Lower lobe of right lung (tissue), 2 donors: ENCODE measurements around the gene SLC39A8. TPM values are rescaled to one million over a fixed set of nuclear protein-coding genes. Genes with fewer than 3 reads are reported as not detected.
"Not testable (repeated sequence)": the region's sequence is repeated elsewhere in the genome, so short reads cannot be mapped to it uniquely, and the experiment has no call there.

Experiments
- ATAC-seq, 2 donors: fragments of 200-7000 bp; cut with Tn5 transposase; one replicate each; pipeline ENCODE4 v1.9.1; 2020 to 2022; ENCODE audit warnings: mild to moderate bottlenecking in 2 of 2, moderate library complexity in 2 of 2
- DNase-seq: peaks from one replicate; pipeline ENCODE4 v3.0.0-alpha.2; 2020
- H3K27ac ChIP-seq: fragments of 200-600 bp; one replicate; pipeline ENCODE4 v1.8.0; 2022
- H3K27me3 ChIP-seq: fragments of 200-600 bp; one replicate; pipeline ENCODE4 v1.8.0; 2022; ENCODE audit warnings: low read depth
- H3K36me3 ChIP-seq: fragments of 200-600 bp; one replicate; pipeline ENCODE4 v1.8.0; 2022; ENCODE audit warnings: mild to moderate bottlenecking
- H3K4me1 ChIP-seq: fragments of 200-600 bp; one replicate; pipeline ENCODE4 v1.8.0; 2022
- H3K4me3 ChIP-seq: fragments of 200-600 bp; one replicate; pipeline ENCODE4 v1.8.0; 2022; ENCODE audit warnings: mild to moderate bottlenecking
- H3K9me3 ChIP-seq: fragments of 200-600 bp; one replicate; pipeline ENCODE4 v1.8.0; 2022
- CTCF ChIP-seq: fragments of 200-600 bp; IDR thresholded peaks from one replicate; pipeline ENCODE4 v1.8.0; 2022; ENCODE audit warnings: antibody characterized with exemption, mild to moderate bottlenecking
- intact Hi-C: fragments of 100-400 bp; cut with DNase I; formaldehyde crosslinking; loops from one replicate; pipeline ENCODE4 v1.11.0; 2022
- total RNA-seq: library from RNA; stranded (reverse); fragmentation: NEBNext Ultra II Directional; extraction: Animal tissue kit (Norgen Biotek cat#: 25700); gene quantifications from one replicate; pipeline ENCODE4 v1.2.1, GENCODE V29; 2021
- donor health status: DM: no; HTN: yes; CAD: no; lungs with severe emphysema.

Gene SLC39A8
- total RNA-seq, 1 donor from 2014 or later = 370 TPM

- no peaks in the 10 kb centered on the region for H3K27me3 ChIP-seq
- no peak overlapping the region for H3K27ac ChIP-seq
- TF ChIP-seq CTCF = no peak
- no peak overlapping the region for H3K4me3 ChIP-seq
- H3K4me1 ChIP-seq = no peaks in the 10 kb centered on the region
- H3K9me3 ChIP-seq = no peaks in the 10 kb centered on the region
- DNase-seq (no peak), ATAC-seq (no peak)
- intact Hi-C loops = no loop called here
- no peaks in the 10 kb centered on the region for H3K36me3 ChIP-seq
Measured at GRCh38 chr4:102285831-102286230, 59.5 kb downstream of the SLC39A8 start.

GRCh38 chr4:102281171-102281839, 64.0 kb downstream of the SLC39A8 start:
- Histone ChIP-seq H3K36me3 (peaks cover 5% of the 10 kb centered on the region), H3K27me3 (no peaks in the 10 kb centered on the region), H3K4me1 (no peaks in the 10 kb centered on the region), H3K4me3 (no peak overlapping the region), H3K27ac (no peak overlapping the region), H3K9me3 (no peaks in the 10 kb centered on the region)
- ATAC-seq = peak; percentile 19 to 42
- no peak for DNase-seq
- no peak for TF ChIP-seq CTCF
- intact Hi-C loops = no loop called here

- H3K4me1 ChIP-seq, H3K36me3 ChIP-seq, DNase-seq, H3K9me3 ChIP-seq, intact Hi-C loops, H3K27ac ChIP-seq, H3K4me3 ChIP-seq, ATAC-seq, H3K27me3 ChIP-seq: not testable (repeated sequence)
Measured at GRCh38 chr4:102273317-102273716, 72.0 kb downstream of the SLC39A8 start.

- peak in 1 of 2 donors; percentile 52 for ATAC-seq
- H3K27ac ChIP-seq = no peak overlapping the region
- no peaks in the 10 kb centered on the region for H3K27me3 ChIP-seq
- no peaks in the 10 kb centered on the region for H3K4me1 ChIP-seq
- no peaks in the 10 kb centered on the region for H3K9me3 ChIP-seq
- H3K36me3 ChIP-seq = peaks cover 15% of the 10 kb centered on the region
- TF ChIP-seq CTCF = no peak
- no peak overlapping the region for H3K4me3 ChIP-seq
- DNase-seq = no peak
- intact Hi-C loops = no loop called here
Measured at GRCh38 chr4:102272318-102272717, 73.0 kb downstream of the SLC39A8 start.

- TF ChIP-seq CTCF = no peak
- ATAC-seq = no peak
- no peaks in the 10 kb centered on the region for H3K9me3 ChIP-seq
- no peak overlapping the region for H3K27ac ChIP-seq
- no peaks in the 10 kb centered on the region for H3K4me1 ChIP-seq
- DNase-seq = no peak
- H3K27me3 ChIP-seq = no peaks in the 10 kb centered on the region
- H3K36me3 ChIP-seq = peaks cover 22% of the 10 kb centered on the region
- intact Hi-C loops = no loop called here
- no peak overlapping the region for H3K4me3 ChIP-seq
Measured at GRCh38 chr4:102268355-102268754, 76.9 kb downstream of the SLC39A8 start.

- Histone ChIP-seq H3K27ac (no peak overlapping the region), H3K27me3 (no peaks in the 10 kb centered on the region), H3K4me1 (no peaks in the 10 kb centered on the region), H3K4me3 (no peak overlapping the region), H3K36me3 (peaks cover 23% of the 10 kb centered on the region), H3K9me3 (no peaks in the 10 kb centered on the region)
- ATAC-seq = peak in 1 of 2 donors; percentile 69
- no peak for DNase-seq
- intact Hi-C loops = no loop called here
- peak; percentile 45 for TF ChIP-seq CTCF
Measured at GRCh38 chr4:102263024-102263787, 82.1 kb downstream of the SLC39A8 start.
